Neural progenitor cell (in vitro differentiated cells): ENCODE measurements around the gene PRR12.

Experiments
- CTCF ChIP-seq: fragments of 200-600 bp; sonication (generic); IDR thresholded peaks from 2 replicates; pipeline ENCODE4 v1.5.1; 2017; ENCODE audit warnings: antibody characterized with exemption, mild to moderate bottlenecking
- EZH2 ChIP-seq: fragments of 200-600 bp; sonication (generic); IDR thresholded peaks from 2 replicates; pipeline ENCODE4 v1.6.1; 2017; ENCODE audit warnings: antibody characterized with exemption, mild to moderate bottlenecking, moderate library complexity
- EZH2phosphoT487 ChIP-seq: fragments of 200-600 bp; sonication (generic); IDR thresholded peaks from 2 replicates; pipeline ENCODE4 v1.6.1; 2017; ENCODE audit warnings: antibody characterized with exemption

GRCh38 chr19:49573425-49573824, 17.6 kb upstream of the PRR12 start:
- TF ChIP-seq CTCF (no peak), EZH2phosphoT487 (no peak), EZH2 (no peak)
